Measurements from ENCODE around the gene ZBTB42. TPM values are rescaled to one million over a fixed set of nuclear protein-coding genes. Genes with fewer than 3 reads are reported as not detected.

The ZBTB42 gene
- total RNA-seq, 1 donor from 2014 or later: 6.0 TPM

DNA sequence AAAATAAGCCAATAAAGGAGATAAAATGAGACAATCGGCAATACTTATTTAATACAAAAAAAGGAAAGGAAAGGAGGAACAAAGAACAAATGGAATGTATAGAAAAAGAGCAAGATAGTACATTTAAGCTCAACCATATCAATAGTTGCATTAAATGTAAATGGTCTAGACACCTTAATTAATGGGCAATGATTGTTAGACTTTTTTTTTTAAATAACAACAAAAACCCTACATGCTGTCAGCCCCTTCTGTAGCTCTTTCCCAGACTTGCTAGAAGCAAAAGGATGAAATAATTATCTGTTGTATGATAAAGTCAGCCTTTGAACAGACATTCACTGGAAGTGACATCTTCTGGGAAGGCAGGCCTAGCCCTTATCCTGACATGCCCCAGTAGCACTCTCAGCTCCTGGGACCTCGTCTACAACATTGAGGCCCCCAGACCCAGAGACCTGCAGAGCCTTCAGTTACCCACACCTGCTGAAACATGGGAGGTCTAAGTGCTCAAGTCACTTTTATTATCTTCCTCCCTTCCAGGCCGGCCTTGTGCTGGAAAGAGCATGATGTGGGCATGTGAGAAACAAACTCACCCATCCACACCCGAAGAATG, 34.5 kb upstream of the ZBTB42 start:
- DNase-seq: no peak
- Mint-ChIP-seq H3K27me3 (ENCODE audit: unreplicated experiment) (peaks cover 10% of the 10 kb centered on the region), H3K4me3 (ENCODE audit: unreplicated experiment) (no peak overlapping the region), H3K27ac (ENCODE audit: unreplicated experiment) (no peak overlapping the region), H3K9me3 (ENCODE audit: unreplicated experiment) (peaks cover 19% of the 10 kb centered on the region), H3K4me1 (ENCODE audit: low read depth, unreplicated experiment) (peaks cover 10% of the 10 kb centered on the region), H3K36me3 (ENCODE audit: unreplicated experiment) (peaks cover 12% of the 10 kb centered on the region)
- TF ChIP-seq, protein P1, sequence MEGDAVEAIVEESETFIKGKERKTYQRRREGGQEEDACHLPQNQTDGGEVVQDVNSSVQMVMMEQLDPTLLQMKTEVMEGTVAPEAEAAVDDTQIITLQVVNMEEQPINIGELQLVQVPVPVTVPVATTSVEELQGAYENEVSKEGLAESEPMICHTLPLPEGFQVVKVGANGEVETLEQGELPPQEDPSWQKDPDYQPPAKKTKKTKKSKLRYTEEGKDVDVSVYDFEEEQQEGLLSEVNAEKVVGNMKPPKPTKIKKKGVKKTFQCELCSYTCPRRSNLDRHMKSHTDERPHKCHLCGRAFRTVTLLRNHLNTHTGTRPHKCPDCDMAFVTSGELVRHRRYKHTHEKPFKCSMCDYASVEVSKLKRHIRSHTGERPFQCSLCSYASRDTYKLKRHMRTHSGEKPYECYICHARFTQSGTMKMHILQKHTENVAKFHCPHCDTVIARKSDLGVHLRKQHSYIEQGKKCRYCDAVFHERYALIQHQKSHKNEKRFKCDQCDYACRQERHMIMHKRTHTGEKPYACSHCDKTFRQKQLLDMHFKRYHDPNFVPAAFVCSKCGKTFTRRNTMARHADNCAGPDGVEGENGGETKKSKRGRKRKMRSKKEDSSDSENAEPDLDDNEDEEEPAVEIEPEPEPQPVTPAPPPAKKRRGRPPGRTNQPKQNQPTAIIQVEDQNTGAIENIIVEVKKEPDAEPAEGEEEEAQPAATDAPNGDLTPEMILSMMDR (IDR thresholded peaks at IDR 0.05; ENCODE audit: partially characterized antibody, unreplicated experiment): no peak

DNA sequence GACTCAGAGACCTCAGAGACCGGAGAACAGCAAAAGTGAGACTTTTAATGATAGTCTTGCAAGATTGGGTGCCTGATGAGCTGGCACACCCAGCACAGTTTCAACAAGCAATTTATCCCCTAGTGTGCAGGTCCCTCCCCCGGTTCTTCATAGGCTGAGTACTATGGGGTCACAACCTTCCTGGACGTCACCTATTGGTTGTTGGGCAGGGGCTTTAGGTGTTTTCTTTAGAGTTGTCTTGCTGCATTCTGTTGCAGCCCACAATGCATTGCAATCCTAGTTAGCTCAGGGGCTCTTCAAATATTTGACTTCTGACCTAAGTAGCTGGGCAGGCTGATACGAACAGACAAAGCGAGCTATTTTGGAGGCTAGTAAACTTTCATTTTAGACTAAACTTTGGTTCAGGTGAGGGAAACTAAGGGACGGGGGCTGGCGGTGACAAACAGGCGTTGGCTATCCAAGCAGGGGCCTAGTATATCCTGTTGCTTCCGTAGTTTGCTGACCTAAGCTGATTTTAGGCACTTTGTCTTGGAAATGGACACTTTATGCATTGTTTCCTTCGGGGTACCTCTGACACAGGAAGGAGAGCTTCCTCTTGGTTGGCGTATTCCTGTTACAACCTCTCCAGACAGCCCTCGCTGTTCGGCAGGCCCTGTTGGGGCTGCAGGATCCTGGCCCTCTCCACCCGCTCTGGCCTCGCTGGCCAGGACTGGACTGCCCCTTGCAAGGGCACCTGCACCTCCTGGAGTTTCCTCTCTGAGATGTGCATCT, 33.9 kb upstream of the ZBTB42 start:
- DNase-seq: no peak
- TF ChIP-seq, protein P1 (IDR thresholded peaks at IDR 0.05; ENCODE audit: partially characterized antibody, unreplicated experiment): no peak
- Mint-ChIP-seq H3K36me3 (ENCODE audit: unreplicated experiment) (peaks cover 12% of the 10 kb centered on the region), H3K4me1 (ENCODE audit: low read depth, unreplicated experiment) (peaks cover 10% of the 10 kb centered on the region), H3K9me3 (ENCODE audit: unreplicated experiment) (peaks cover 23% of the 10 kb centered on the region), H3K27me3 (ENCODE audit: unreplicated experiment) (peaks cover 10% of the 10 kb centered on the region), H3K4me3 (ENCODE audit: unreplicated experiment) (no peak overlapping the region), H3K27ac (ENCODE audit: unreplicated experiment) (no peak overlapping the region)

DNA sequence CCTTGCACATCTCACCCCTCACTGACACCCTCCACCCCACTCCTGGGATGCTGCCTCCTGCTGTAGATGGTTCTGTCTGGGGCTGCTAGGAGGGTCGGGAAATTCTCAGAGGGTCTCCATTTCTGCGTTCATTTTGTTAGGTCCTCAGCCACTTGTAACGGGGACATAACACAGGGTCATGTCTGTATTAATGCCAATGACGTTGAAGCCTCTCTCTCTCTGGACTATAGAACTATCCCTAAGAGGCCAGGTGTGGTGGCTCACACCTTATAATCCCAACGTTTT, 33.3 kb upstream of the ZBTB42 start:
- H3K27me3 Mint-ChIP-seq (ENCODE audit: unreplicated experiment): peaks cover 10% of the 10 kb centered on the region
- peaks cover 12% of the 10 kb centered on the region for H3K36me3 Mint-ChIP-seq (ENCODE audit: unreplicated experiment)
- H3K27ac Mint-ChIP-seq (ENCODE audit: unreplicated experiment): no peak overlapping the region
- peaks cover 23% of the 10 kb centered on the region for H3K9me3 Mint-ChIP-seq (ENCODE audit: unreplicated experiment)
- peaks cover 10% of the 10 kb centered on the region for H3K4me1 Mint-ChIP-seq (ENCODE audit: low read depth, unreplicated experiment)
- DNase-seq: no peak
- TF ChIP-seq, protein P1 (IDR thresholded peaks at IDR 0.05; ENCODE audit: partially characterized antibody, unreplicated experiment): no peak
- no peak overlapping the region for H3K4me3 Mint-ChIP-seq (ENCODE audit: unreplicated experiment)

DNA sequence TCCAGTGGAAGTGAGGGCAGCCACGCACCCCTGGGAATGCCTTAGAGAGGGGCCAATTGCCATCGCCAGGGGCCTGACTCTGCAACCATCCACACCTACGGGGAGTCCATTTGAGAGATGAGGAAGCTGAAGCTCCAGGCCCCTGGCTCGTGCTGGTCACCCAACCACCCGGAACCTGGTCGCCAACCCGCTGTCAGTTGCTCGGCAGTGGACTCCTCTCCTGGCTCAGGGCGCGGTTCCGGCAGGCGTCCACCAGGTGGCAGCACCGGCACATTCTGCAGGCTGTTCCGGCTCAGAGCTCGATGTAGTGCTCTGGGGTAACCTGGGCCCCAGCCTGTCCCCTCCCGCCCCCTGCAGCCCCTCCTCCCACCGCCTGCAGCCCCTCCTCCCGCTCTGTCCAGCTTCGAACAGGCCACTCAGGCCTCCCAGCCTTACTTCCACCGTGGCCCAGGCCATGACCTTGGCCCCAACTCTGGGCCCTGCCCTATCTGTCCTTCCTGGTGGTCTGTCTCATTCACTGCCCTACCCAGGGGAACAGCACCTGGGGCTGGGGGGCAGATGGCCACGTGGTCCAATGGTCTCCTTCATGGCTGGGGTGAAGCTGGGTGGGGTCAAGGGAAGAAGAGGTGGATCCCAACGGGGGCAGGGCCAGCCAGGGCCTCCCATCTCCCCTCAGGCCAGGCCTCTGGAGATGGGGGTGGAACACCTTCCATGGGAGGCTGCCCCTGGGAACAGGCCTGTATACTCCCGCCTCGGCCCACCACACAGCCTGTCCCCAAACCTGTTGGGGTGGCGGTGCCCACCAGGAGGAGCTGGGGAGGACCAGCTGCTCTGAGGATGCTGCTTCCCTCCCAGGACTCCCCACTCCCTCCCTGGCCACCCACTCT, 32.2 kb upstream of the ZBTB42 start:
- Mint-ChIP-seq H3K27ac (ENCODE audit: unreplicated experiment) (peak overlapping the region; percentile 64), H3K9me3 (ENCODE audit: unreplicated experiment) (peaks cover 23% of the 10 kb centered on the region), H3K36me3 (ENCODE audit: unreplicated experiment) (peaks cover 12% of the 10 kb centered on the region), H3K4me3 (ENCODE audit: unreplicated experiment) (peak overlapping the region; percentile 25), H3K4me1 (ENCODE audit: low read depth, unreplicated experiment) (peaks cover 10% of the 10 kb centered on the region), H3K27me3 (ENCODE audit: unreplicated experiment) (peaks cover 10% of the 10 kb centered on the region)
- TF ChIP-seq, protein P1 (IDR thresholded peaks at IDR 0.05; ENCODE audit: partially characterized antibody, unreplicated experiment): peak; percentile 96
- DNase-seq: peak; percentile 98

Data from glutamatergic neuron (in vitro differentiated cells).